Frontal cortex (tissue), 1 donor: Measurements from ENCODE around the gene SNX33. TPM values are rescaled to one million over a fixed set of nuclear protein-coding genes. Genes with fewer than 3 reads are reported as not detected.

Experiments used
- total RNA-seq: library from RNA; depleted of rRNA; stranded (reverse); fragments of >200 nt; gene quantifications from one replicate; pipeline ENCODE4 v1.2.3, GENCODE V29; 2014

Gene SNX33
- total RNA-seq, 1 donor from 2014 or later = 1.2 TPM

Other genes starting within 250 kb of the SNX33 start
- gene SIN3A, start 196.2 kb upstream of the SNX33 start, total RNA-seq = 24.9 TPM
- 24.9 TPM for gene PTPN9, start 68.6 kb upstream of the SNX33 start, total RNA-seq
- gene SNUPN, start 22.2 kb upstream of the SNX33 start, total RNA-seq = 24.1 TPM
- gene IMP3, start 7.7 kb upstream of the SNX33 start, total RNA-seq = 43.6 TPM
- gene CSPG4, start 64.9 kb downstream of the SNX33 start, total RNA-seq = 4.5 TPM
- 79.9 TPM for gene UBE2Q2, start 195.5 kb downstream of the SNX33 start, total RNA-seq